ENCODE measurements around the gene SMCO3. TPM values are rescaled to one million over a fixed set of nuclear protein-coding genes. Genes with fewer than 3 reads are reported as not detected.
A peak's percentile ranks its signal among the peaks of the same experiment; 100 is the strongest.

SMCO3 gene
- total RNA-seq, 1 experiment from 2014 or later = not detected

GRCh38 chr12:14775636-14775980 is 38.4 kb downstream of the SMCO3 start:
- ChIA-PET CTCF (interaction anchor here (0.9 to 2.0 kb wide), 2 partner anchors 20 to 59 kb away, joined by 3 to 8 read pairs; no protein-coding TSS in a partner anchor), POLR2A (interaction anchor here (1.4 kb wide), 1 partner anchor 8 kb away, joined by 3 read pairs; no protein-coding TSS in a partner anchor)
- H3K4me1 Mint-ChIP-seq = peaks cover 35% of the 10 kb centered on the region
- H3K27me3 Mint-ChIP-seq (ENCODE audit: low read depth) = no peaks in the 10 kb centered on the region; the same call in 1 of the 2 replicates
- H3K36me3 Mint-ChIP-seq = peaks cover 3% of the 10 kb centered on the region; the same call in 1 of the 2 replicates
- no peak for ATAC-seq
- DNase-seq (ENCODE audit: low spot score) = no peak
- no peak overlapping the region for H3K27ac Mint-ChIP-seq
- peak overlapping the region; percentile 99 for H3K4me3 Mint-ChIP-seq
- no peaks in the 10 kb centered on the region for H3K9me3 Mint-ChIP-seq
- TF ChIP-seq FOXP1 (CRISPR knock-in tag; IDR thresholded peaks at IDR 0.05; ENCODE audit: borderline replicate concordance) (no peak), ZNF138 (CRISPR knock-in tag; conservative IDR thresholded peaks at IDR 0.05) (no peak), ATF1 (CRISPR knock-in tag; IDR thresholded peaks at IDR 0.05) (no peak), TEAD4 (CRISPR knock-in tag; IDR thresholded peaks at IDR 0.05) (no peak), ZNF512 (CRISPR knock-in tag; IDR thresholded peaks at IDR 0.05; ENCODE audit: borderline replicate concordance) (no peak), CTCF (IDR thresholded peaks at IDR 0.05) (no peak), ZNF121 (CRISPR knock-in tag; IDR thresholded peaks at IDR 0.05) (no peak), CDX4 (CRISPR knock-in tag; IDR thresholded peaks at IDR 0.05; ENCODE audit: borderline replicate concordance) (no peak), ZMAT4 (CRISPR knock-in tag; IDR thresholded peaks at IDR 0.05) (no peak), RORB (CRISPR knock-in tag; IDR thresholded peaks at IDR 0.05) (no peak), TCF7 (CRISPR knock-in tag; IDR thresholded peaks at IDR 0.05; ENCODE audit: low read depth) (no peak), IRF1 (CRISPR knock-in tag; IDR thresholded peaks at IDR 0.05) (no peak), CREB1 (CRISPR knock-in tag; IDR thresholded peaks at IDR 0.05) (no peak), ZNF281 (CRISPR knock-in tag; IDR thresholded peaks at IDR 0.05) (no peak), IRF2 (CRISPR knock-in tag; IDR thresholded peaks at IDR 0.05; ENCODE audit: borderline replicate concordance, low read depth) (no peak), USF1 (CRISPR knock-in tag; IDR thresholded peaks at IDR 0.05) (no peak), MAX (CRISPR knock-in tag; IDR thresholded peaks at IDR 0.05) (no peak), ATF6 (CRISPR knock-in tag; IDR thresholded peaks at IDR 0.05) (no peak), HMGA2 (CRISPR knock-in tag; IDR thresholded peaks at IDR 0.05) (no peak)

Data from WTC11 (cell line).